ENCODE data around the gene TRIM59. TPM values are rescaled to one million over a fixed set of nuclear protein-coding genes. Genes with fewer than 3 reads are reported as not detected.

TRIM59 gene, protein sequence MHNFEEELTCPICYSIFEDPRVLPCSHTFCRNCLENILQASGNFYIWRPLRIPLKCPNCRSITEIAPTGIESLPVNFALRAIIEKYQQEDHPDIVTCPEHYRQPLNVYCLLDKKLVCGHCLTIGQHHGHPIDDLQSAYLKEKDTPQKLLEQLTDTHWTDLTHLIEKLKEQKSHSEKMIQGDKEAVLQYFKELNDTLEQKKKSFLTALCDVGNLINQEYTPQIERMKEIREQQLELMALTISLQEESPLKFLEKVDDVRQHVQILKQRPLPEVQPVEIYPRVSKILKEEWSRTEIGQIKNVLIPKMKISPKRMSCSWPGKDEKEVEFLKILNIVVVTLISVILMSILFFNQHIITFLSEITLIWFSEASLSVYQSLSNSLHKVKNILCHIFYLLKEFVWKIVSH
- 44.1 TPM for polyA plus RNA-seq (2013, experiment 1 of 2; ENCODE audit: insufficient read length)
- 25.4 TPM for polyA plus RNA-seq (2013, experiment 2 of 2; ENCODE audit: insufficient read length)

DNA sequence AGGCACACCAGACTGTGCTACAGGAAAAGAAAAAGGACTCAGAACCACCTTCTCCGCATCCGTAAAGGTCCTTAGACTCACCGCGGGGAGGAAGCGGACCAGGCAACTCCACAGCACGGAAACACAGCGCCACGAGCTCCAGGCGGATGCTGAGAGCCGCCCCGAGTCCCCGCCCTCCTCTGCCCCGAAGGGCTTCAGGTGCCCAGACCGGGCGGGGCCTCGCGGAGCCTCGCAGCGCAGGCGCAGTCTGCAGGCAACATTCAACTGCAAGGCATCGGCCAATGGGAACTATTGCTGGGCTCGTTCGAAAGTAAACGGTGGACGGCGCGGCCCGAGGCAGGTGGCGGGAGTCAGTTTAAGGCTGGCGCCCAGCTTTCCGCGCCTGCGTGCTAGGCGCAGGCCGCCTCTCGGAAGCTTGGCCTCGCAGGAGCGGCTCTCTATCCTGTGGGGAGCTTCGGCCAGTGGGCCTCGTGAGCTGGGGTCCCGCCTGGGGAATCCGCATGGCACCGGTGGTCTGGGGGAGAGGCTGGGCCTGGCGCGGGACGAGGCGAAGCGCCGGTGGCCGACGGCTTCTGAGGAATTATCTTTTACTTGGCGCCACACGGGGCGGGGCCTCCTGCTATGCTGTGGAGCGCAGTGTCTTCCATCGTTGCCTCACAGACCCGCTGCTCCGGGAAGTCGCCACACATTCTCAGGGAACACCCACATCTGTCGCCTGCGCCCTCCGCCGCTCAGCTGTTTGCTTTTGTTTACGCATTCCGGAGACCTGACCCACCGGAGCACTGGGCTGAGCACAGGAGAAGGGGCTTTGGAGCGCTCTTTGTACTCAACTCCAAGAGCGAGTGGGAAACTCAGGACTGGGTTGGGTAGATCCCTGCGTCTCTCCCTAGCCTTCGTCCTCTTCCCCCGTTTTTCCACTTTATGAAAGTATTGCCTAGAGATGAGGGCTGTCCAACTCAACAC is at the start of gene TRIM59:
Gene TRIM59, minus strand, starts transcription at position 151 of the 963 bp plus-strand sequence. CDS start 10,603 bp downstream, outside the sequence.
- peak; percentile 98 for DNase-seq

DNA sequence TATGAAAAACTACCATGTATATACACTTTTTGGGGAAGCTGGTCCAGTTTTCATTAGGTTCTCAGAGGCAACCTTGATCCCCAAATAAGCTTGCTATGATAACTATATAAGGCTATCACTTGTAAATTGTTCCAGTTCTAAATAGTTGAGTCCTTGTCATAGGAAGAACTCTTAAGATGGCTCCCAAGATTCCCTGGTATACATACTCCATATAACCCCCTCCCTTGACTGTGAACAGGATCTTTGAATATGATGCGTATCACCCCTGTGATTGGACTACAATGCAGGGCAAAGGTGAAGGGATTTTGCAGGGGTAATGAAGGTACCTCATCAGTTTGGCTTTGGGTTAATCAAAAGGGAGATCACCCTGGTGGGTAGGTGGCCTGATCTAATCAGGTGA is 48.6 kb upstream of the TRIM59 start:
- DNase-seq = no peak

DNA sequence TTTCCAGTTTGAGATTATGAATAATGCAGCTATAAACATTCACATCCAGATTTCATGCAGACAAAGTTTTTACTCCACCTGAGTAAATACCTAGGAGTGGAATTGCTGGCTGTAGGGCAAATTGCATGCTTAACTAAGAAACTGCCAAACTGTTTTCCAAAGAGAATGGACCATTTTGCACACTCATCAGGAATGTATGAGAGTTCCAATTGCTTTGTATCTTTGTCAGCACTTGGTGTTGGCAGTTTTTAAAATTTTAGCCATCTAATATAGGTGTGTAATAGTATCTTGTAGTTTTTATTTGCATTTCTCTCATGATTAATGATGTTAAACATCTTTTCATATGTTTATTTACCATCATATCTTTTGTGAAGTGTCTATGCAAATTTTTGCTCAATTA is 40.6 kb upstream of the TRIM59 start:
- no peak for DNase-seq

DNA sequence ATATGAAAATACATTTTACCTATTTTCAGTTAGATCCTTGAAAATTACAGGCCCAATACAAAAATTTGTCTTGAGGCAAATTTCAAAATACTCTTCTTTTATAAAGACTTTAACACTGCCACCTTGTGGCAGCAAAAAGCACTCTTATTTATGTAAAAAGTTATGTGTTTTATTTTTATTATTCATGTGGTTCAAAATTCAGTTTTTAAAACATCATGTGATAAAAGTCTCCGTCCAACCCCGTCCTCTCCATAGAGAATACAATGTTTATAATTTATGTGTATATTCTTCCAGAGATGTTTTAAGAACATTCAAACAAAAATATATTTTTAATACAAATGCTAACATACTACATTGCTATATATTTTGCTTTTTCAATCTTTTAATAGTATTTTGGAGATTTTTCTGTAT is 36.9 kb upstream of the TRIM59 start:
- peak; percentile 65 for DNase-seq

DNA sequence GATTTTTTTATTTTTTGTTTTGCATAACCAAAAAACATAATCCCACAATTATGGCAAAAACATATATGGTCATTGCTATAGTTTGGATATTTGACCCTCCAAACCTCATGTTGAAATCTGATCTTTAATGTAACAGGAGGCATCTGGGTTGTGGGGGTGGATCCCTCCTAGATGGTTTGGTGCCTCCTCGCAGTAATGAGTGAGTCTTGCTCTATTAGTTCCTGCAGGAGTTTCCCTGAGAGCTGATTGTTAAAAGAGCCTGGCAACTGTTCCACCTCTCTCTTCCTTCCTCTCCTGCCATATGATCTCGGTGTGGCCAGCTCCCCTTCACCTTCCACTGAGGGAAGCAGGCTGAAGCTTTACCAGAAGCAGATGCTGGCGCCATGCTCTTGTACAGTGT is 33.2 kb upstream of the TRIM59 start:
- DNase-seq = no peak

DNA sequence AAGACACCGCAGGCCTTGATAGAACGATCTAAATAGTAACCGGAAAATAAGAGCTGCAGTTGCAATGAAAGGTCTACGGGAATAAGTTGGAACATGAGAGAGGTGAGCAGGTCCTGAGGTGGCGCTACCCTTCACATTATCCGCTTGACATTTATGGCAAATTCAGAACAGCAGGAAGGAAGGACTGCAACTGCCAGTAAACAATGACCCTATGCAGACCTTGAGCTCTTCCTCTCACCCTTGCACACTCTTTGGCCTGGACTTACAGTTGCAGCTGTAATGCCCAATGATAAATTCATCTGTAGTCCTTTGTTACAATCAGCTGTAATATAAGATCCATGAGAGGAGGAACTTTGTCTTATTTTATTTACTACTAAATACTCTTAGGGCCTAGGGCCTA is 32.3 kb upstream of the TRIM59 start:
- no peak for DNase-seq

DNA sequence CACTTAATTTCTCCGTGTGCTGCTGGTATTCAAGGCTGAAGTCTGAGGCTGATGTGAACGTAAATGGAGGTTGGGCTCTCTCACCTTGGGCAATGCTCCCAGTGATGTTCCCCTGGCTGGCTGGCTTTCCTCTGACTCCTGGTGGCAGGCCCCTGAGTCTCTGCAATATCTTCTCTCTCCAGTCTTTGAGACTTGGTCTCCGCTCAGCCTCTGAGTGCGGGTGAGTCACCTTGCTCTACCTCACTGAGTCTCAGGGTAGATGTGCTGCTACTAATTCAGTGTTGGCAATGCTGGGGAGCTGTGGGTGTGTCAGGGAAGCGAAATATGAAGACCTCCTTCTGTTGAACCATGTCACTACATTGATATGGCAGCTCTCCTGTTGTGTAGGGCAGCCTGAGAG is 31.3 kb upstream of the TRIM59 start:
- peak; percentile 37 for DNase-seq

DNA sequence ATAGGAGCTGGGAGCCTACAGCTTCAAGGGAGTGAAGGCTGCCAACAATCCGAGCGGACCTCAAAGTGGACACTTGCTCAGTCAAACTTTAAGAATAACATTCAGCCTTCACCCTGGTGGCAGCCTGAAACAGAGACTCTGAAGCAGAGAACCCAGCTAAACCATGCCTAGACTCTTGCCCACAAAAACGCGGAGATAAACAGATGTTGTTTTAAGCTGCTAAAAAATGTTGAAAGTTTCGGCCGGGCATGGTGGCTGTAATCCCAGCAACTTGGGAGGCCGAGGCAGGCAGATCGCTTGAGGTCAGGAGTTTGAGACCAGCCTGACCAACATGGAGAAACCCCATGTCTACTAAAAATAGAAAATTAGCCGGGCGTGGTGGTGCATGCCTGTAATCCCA is 29.8 kb upstream of the TRIM59 start:
- DNase-seq = no peak

DNA sequence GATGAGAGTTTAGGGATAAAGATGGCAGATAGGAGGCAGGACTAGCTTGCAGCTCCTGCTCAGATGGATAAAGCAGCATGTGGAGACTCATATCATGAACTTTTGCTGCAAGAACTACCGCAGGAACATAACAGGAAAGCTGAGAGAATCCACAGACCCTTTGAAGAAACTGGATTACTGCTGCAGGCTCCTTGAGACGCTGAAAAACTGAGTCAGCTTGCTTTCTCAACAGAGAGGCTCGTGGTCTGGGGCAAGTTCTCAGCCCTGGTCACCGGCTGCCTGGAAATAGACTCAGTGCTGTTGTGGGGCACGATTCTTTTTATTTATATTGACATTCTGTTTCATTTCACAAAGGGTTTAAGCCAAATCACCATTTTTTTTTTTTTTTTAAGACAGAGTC is 28.8 kb upstream of the TRIM59 start:
- peak; percentile 59 for DNase-seq

DNA sequence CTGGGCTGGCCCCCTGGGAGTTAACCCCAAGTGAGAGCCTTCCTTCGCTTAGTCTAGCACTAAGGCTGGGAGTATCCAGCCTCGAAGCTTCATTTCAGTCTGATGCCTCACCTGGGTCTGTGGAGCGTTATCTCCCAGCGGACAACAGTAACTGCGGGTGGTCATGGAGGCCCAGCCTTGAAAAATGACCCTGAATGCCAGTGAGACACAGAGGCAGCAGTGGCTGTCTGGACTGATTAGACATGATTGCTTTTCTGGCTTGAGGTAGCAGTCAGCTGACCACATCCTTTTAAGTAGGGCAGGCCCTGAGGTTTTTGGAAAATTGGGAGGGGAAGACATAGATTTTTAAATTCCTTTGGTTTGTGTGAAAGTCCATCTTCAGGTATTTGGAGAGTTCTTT is 28.2 kb upstream of the TRIM59 start:
- peak; percentile 30 for DNase-seq

DNA sequence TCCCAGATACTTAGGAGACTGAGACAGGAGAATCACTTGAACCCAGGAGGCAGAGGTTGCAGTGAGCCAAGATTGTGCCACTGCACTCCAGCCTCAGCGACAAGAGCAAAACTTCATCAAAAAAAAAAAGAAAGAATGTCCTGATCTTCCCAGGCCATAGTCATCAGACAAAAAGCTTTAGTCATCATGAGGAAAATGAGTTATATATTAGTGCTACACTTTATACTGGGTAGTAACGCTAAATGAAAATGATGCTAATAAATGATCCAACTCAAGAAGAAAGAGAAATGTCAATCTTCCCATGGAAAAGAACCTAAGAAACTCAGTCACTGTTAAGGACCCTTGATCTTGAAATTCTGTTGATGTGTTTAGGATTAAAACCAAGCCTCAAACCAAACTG is 26.3 kb upstream of the TRIM59 start:
- peak; percentile 51 for DNase-seq

DNA sequence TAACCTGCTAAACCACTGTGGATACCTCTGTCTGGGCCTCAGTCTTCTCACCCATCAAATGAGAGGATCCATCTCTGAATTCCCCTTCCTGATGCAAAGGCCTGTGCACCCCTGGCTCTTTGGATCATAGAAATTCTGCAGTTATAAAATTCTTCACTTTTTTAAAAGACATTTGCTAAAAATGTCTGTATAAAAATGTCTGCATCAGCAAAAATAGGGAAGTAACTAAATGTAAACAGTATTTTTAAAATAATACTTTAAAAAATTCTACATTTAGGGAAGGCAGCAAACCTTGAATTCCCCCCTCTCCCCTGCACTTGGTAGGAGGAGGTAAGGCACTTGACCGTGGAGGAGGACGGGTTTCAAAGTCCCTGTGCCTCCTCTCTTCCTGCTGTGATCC is 25.6 kb upstream of the TRIM59 start:
- no peak for DNase-seq

DNA sequence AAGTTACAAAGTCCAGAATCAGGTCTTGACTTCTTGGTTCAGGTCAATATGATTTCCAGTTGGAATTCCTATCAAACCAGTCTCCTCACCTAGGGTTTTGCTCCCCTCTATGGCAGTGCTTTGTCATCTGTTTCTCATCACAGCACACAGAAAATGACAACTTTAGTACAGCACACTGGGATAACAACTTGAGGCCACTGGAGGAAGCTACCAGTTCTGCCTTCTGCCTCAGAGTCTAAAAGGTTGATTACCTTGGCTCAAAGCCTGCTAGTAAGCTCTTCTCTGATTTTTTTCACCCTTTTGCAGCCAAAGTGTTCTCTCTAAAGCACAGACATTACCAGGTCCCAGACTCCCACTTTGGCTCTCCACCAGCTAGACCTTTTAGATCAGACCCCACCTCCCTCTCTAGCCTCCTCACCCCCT is 24.8 kb upstream of the TRIM59 start:
- peak; percentile 84 for DNase-seq

DNA sequence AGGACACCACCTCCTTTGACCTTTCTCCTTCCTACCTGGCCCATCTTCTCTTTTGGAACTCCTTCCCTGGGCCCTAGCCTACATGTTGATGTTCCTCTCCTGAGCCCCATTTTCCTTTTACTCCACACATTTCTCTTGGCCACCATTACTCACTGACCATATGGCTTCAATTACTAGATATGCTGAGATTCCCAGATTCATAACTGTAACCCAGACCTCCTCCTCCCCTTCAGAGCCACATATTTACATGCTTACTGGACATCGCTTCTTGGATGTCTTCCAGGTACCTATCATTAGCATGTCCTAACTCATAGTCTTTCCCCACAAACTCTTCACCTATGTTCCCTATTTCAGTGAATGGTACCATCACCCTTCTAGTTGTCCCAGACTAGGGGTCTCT is 24.4 kb upstream of the TRIM59 start:
- peak; percentile 97 for DNase-seq

DNA sequence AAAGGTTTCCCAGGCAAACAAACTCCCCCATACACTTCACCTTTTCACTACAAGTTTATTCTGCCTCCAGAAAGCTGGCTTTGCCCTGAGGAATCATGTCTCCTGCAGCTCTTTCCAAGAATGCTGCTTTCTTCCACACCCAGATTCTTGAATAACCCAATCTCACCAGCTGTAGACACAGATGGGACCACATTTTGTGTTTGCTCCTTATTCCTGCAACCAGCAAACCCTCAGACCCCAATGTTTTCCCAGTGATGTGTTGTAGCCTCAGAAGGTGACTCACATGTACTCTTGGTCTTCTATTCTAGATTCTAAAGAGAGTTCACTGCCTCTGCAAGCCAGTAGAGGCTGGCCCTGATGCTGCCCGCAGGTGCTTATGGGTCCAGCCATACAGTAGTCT is 23.6 kb upstream of the TRIM59 start:
- peak; percentile 94 for DNase-seq

DNA sequence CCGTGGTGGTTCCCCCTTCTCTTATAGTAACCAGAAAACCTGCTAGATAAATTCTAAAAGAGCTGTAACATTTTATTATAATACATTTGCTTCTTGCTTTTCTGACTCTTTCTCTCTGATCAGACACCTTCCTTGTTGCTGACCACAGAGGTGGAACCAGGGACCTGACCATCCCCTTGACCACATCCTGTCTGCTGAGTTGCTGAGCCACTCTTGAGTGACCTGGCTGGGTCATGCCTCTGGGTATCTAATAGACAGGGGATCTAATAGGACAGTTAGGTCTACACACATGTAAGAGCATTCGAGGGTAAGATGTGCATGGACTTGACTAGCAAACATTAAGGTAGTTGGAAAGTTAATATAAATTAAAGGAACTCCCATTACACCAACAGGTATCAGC is 22.8 kb upstream of the TRIM59 start:
- no peak for DNase-seq

DNA sequence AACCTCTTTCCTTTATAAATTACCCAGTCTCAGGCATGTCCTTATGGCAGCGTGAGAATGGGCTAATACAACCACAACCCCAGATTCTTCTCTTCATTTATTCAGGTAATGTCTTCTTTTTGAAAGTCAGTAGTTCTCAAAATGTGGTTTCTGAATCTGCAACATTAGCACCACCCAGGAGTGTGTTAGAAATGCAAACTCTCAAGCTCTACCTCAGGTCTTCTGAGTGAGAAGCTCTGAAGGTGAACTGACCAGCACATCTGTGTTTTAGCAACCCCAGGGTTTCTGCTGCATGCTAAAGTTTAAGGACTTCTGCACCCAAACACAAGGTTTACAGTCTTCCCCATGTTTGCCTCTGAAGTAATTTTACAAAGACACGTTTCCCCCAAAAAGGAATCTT is 22.3 kb upstream of the TRIM59 start:
- no peak for DNase-seq

DNA sequence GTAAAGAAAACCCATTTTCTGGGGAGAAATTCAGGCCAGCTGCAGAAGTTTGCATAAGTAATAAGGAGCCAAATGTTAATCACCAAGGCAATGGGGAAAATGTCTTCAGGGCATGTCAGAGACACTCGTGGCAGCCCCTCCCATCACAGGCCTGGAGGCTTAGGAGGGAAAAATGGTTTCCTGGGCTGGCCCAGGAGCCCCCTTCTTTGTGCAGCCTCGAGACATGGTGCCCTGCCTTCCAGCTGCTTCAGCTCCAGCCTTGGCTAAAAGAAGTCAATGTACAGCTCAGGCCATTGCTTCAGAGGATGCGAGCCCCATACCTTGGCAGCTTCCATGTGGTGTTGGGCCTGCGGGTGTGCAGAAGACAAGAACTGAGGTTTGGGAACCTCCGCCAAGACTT is 20.6 kb upstream of the TRIM59 start:
- no peak for DNase-seq

DNA sequence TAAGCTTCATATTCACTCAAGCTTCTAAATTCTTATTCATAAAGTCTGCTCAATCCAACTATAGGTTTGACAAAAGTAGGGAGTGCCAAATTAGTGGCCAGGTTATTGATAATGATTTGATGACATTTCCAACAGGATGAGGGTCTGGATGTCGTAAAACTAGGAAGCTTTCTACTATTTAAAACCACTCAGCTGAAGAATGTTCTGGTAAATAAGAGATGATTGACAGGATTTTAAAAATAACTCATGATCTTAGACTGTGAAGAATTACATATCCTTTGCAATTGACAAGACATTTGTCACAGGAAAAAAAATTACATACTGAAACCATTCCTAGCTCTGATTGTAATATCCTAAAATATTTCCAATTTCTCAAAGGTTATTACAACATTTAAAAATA is 15.4 kb upstream of the TRIM59 start:
- no peak for DNase-seq

DNA sequence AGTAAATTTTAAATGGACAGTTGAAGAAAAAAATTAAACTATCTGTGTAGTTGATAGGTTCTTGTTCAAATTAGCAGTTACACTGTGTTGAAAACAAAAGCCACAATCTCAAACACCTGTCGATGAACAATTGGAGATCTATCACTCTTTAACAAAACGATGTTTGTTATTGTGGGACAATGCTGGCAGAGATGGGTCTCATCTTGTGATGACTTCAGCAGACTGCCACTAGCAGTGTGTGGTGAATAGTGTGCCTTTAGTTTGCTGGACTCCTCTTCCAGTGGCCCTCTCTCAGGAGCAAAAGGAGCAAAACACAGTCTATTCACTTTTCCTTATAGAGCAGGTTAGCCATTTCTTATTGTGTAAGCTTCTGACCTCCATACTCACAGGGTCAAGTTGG is 14.7 kb upstream of the TRIM59 start:
- DNase-seq = no peak

DNA sequence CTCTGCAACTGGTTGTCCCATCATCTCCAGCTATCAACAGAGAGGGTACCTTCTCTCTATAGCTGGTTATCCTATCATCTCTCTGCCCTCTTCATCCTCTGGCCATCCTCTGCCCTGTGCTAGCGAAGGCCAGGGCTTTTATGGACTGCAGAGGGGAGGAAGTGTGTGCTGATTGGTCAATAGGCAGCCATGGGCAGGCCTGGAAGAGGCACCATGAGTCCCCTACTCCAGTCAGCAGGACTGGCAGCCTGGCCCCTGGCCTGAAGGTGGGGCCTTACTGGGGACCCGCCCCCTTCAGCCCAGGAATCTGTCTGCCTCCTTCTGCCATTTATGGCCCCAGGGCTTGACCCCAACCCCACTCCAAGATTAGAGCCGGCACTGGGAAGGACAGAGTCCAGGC is 10.4 kb upstream of the TRIM59 start:
- no peak for DNase-seq

DNA sequence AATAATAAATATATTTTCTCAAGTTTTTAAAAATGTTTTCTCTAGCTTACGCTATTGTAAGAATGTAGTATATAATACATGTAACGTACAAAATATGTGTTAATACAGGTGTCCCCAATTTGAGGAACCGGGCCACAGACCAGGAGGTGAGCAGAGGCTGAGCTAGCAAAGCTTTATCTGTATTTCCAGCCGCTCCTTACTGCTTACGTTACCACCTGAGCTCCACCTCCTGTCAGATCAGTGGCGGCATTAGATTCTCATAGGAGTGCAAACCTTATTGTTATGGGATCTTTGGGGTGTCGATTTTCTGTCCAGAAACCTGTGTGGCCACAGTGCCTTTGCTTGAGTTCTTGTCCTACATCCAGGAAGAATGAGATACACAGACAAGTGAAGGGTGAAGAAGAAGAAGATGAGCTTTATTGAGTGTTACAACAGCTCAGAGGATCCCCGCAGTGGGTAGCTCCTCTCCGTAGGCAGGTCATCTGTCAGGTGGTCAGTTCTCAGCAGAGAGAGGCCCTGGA is 9.9 kb upstream of the TRIM59 start:
- no peak for DNase-seq

DNA sequence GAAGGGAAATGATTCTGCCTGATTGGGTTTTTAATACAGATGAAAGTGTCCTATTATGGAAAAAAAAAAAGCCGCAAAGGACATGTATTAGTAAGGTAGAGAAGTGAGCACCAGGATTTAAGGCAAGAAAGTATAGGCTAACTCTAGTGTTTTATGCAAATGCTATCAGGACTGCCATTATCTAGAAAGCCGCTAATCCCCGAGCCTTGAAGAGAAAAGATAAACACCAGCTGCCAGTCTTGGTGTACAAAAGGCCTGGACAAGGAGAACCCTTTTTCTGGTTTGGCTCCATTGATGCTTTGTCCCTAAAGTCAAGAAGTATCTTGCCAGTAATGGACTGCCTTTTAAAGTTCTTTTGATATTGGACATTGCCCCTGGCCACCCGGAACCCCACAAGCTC is 8.6 kb upstream of the TRIM59 start:
- no peak for DNase-seq
